Activated naive CD4-positive, alpha-beta T cell (primary cell): Measurements from ENCODE around the gene PCLO.
"Not testable (repeated sequence)": the region's sequence is repeated elsewhere in the genome, so short reads cannot be mapped to it uniquely, and the experiment has no call there.

Source experiments
- DNase-seq, 4 experiments: peaks; one replicate each; lab custom pipeline; 2025; lab: John Stamatoyannopoulos, UW

The PCLO gene

GRCh38 chr7:83141927-83142326 is 20.8 kb downstream of the PCLO start:
- DNase-seq, result no peak

- no peak for DNase-seq
Measured at GRCh38 chr7:83130623-83131545, 31.8 kb downstream of the PCLO start.

- DNase-seq, result no peak
Measured at GRCh38 chr7:83130191-83130590, 32.5 kb downstream of the PCLO start.

- no peak for DNase-seq
Measured at GRCh38 chr7:83119494-83119893, 43.2 kb downstream of the PCLO start.

GRCh38 chr7:83119026-83119382 is 43.7 kb downstream of the PCLO start:
- DNase-seq, result no peak

GRCh38 chr7:83118347-83119025 is 44.2 kb downstream of the PCLO start:
- DNase-seq, result no peak

- DNase-seq, result no peak
Measured at GRCh38 chr7:83117466-83117865, 45.2 kb downstream of the PCLO start.

- no peak for DNase-seq
Measured at GRCh38 chr7:83111391-83111790, 51.3 kb downstream of the PCLO start.

GRCh38 chr7:83109352-83109751 is 53.3 kb downstream of the PCLO start:
- no peak for DNase-seq

- no peak for DNase-seq
Measured at GRCh38 chr7:83105948-83106347, 56.7 kb downstream of the PCLO start.

- DNase-seq, result no peak
Measured at GRCh38 chr7:83105063-83105462, 57.6 kb downstream of the PCLO start.

GRCh38 chr7:83101530-83101929 is 61.2 kb downstream of the PCLO start:
- DNase-seq, result no peak

- no peak for DNase-seq
Measured at GRCh38 chr7:83096065-83096580, 66.6 kb downstream of the PCLO start.

- no peak for DNase-seq
Measured at GRCh38 chr7:83085299-83085698, 77.4 kb downstream of the PCLO start.

- DNase-seq, result not testable (repeated sequence)
Measured at GRCh38 chr7:83079879-83080278, 82.8 kb downstream of the PCLO start.

GRCh38 chr7:83077328-83077727 is 85.4 kb downstream of the PCLO start:
- no peak for DNase-seq

GRCh38 chr7:83072576-83073517 is 89.8 kb downstream of the PCLO start:
- DNase-seq, result no peak

- DNase-seq, result no peak
Measured at GRCh38 chr7:83065714-83066113, 97.0 kb downstream of the PCLO start.

GRCh38 chr7:83060218-83060617 is 102.5 kb downstream of the PCLO start:
- DNase-seq, result no peak

- no peak for DNase-seq
Measured at GRCh38 chr7:83058667-83059066, 104.0 kb downstream of the PCLO start.

GRCh38 chr7:83055197-83055596 is 107.5 kb downstream of the PCLO start:
- no peak for DNase-seq

- no peak for DNase-seq
Measured at GRCh38 chr7:83054472-83054871, 108.2 kb downstream of the PCLO start.
